ENCODE measurements around the gene ARHGDIA. TPM values are rescaled to one million over a fixed set of nuclear protein-coding genes. Genes with fewer than 3 reads are reported as not detected.
A peak's percentile ranks its signal among the peaks of the same experiment; 100 is the strongest.

ARHGDIA gene
- total and polyA plus RNA-seq, 2 of the 8 experiments (the other 6 are each of a cell fraction or from before 2014, with no cell fraction given), result 62.4 to 217 TPM

- no peak for TF ChIP-seq CHD7 (IDR thresholded peaks at IDR 0.05; ENCODE audit: insufficient replicate concordance, low read length)
- TF ChIP-seq SP1 (IDR thresholded peaks at IDR 0.05; ENCODE audit: low read depth, low read length), result no peak
- peak; percentile 20; the same call in 1 of the 2 replicates for TF ChIP-seq PHF8 (conservative IDR thresholded peaks at IDR 0.05; ENCODE audit: low read depth, low read length)
- TF ChIP-seq HDAC2 (IDR thresholded peaks at IDR 0.05; ENCODE audit: borderline replicate concordance in 1 of 2, low read depth in 2 of 2, low read length in 2 of 2), result no peak
- no peak for TF ChIP-seq CBX5 (IDR thresholded peaks at IDR 0.05; ENCODE audit: low read depth, low read length)
These were observed 19.5 kb upstream of the ARHGDIA start (continued) for GRCh38 chr17:81890447-81891302.
